Measurements from ENCODE around the gene CXCL17.
"Not testable (repeated sequence)": the region's sequence is repeated elsewhere in the genome, so short reads cannot be mapped to it uniquely, and the experiment has no call there.

The CXCL17 gene

DNA sequence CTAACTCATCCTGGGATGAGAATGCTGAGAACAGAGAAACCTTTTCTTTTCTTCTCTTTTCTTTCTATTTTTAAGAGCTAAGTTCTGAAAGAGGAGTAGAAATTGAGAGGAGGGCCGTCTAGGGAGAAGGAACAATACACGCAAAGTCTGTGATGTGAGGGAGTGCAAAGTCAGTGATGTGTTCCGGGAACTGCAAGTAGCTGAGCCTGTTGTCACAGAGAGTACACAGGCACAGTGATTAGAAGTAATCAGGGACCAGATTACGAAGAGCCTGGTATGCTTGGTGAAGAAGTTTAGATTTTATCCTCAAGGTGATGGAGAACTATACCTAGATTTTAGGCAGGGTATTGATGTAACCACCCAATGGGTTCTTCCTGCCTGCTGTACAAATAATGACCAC is 32.0 kb upstream of the CXCL17 start:
- FAIRE-seq = no peak
- no peak for TF ChIP-seq TAF1 (IDR thresholded peaks at IDR 0.05; ENCODE audit: borderline replicate concordance, low read depth, low read length)
- DNase-seq (ENCODE audit: insufficient read length) = no peak

DNA sequence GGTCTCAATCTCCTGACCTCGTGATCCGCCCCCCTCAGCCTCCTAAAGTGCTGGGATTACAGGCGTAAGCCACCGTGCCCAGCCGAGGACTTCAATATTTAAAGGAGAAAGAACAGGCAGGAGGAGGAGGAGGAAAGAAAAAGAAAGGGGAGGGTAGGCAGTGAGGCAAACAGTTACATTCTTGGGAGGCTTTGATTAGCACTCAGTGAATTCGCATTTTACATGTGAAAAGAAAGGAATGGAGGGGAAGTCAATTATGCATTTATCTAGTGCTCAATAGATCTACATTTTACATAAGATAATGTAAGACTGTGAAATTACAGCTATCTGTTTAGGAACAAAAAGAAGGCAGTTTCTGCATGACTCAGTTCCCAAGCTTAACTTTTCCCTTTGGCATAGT is 30.9 kb upstream of the CXCL17 start:
- FAIRE-seq (no peak), DNase-seq (ENCODE audit: insufficient read length) (no peak)
- TF ChIP-seq POLR2A (IDR thresholded peaks at IDR 0.05; ENCODE audit: low read depth, low read length) = no peak
- TF ChIP-seq TAF1 (IDR thresholded peaks at IDR 0.05; ENCODE audit: borderline replicate concordance, low read depth, low read length) = no peak
- no peak for TF ChIP-seq POLR2AphosphoS5 (IDR thresholded peaks at IDR 0.05; ENCODE audit: low read depth, low read length)

DNA sequence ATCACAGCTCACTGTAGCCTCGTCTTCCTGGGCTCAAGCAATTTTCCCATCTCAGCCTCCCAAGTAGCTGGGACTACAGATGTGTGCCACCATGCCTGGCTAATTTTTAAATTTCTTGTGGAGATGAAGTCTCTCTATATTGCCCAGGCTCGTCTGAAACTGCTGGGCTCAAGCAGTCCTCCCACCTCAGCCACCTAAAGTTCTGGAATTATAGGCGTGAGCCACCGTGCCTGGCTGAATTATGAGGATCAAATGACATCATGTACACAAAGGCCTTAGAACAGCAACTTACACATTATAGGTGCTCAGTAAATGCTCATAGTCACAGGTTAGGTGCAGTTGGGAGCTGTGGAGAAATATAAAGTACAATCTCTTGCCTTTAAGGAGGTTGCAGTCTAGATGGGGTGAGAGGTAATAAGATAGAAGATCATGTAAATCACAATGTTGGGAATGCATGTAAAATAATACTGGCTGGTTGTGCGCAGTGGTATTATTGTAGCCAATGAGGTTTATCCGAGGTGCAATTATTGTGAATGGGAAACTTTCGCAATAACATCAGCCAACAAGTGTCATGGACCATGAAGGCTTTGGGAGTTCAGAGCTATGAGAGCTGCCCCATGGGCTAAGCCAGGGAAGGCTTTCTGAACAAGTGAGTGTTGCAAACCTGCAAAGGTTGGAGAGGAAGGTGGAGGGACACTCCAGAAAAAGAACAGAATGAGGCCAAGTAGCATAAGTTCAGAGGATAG is 29.8 kb upstream of the CXCL17 start:
- DNase-seq (ENCODE audit: insufficient read length) (no peak), FAIRE-seq (no peak)
- TF ChIP-seq POLR2A (IDR thresholded peaks at IDR 0.05; ENCODE audit: low read depth, low read length) (no peak), TAF1 (IDR thresholded peaks at IDR 0.05; ENCODE audit: borderline replicate concordance, low read depth, low read length) (no peak), POLR2AphosphoS5 (IDR thresholded peaks at IDR 0.05; ENCODE audit: low read depth, low read length) (no peak)

DNA sequence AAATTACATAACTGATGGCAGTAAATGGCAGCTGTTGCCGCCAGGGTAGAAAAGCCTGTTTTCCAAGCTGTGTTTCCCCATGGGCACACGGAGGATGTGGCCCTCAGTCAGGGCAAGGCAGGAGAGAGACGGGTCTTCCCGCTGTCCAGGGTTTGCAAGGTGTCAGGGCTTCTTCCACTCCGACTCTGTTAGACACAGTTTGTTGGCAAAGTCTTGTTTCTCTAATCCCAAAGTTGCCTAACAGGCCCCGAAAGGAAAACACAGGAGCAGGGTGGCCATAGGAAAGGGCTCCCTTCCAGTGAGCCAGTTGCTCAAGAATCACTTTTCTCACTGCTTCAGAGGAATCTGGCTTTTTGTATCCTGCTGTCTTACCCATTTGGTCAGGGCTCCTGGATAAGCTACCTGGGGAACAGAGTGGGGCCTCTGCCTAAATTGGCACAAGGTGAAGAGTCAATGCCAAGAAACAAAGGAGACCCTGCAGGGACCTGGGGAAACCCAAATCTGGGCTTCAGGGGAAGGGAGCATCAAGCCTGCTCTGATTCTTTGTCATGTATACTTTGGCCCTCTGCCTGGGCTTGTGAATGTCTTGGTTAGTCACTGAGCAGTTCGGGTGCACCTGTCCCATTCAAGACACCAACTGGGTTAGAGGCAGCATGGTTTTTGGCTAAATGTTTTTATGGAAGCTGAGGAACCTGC is 29.0 kb upstream of the CXCL17 start:
- TF ChIP-seq POLR2A (IDR thresholded peaks at IDR 0.05; ENCODE audit: low read depth, low read length) (no peak), TAF1 (IDR thresholded peaks at IDR 0.05; ENCODE audit: borderline replicate concordance, low read depth, low read length) (no peak), POLR2AphosphoS5 (IDR thresholded peaks at IDR 0.05; ENCODE audit: low read depth, low read length) (no peak)
- FAIRE-seq (no peak), DNase-seq (ENCODE audit: insufficient read length) (no peak)

DNA sequence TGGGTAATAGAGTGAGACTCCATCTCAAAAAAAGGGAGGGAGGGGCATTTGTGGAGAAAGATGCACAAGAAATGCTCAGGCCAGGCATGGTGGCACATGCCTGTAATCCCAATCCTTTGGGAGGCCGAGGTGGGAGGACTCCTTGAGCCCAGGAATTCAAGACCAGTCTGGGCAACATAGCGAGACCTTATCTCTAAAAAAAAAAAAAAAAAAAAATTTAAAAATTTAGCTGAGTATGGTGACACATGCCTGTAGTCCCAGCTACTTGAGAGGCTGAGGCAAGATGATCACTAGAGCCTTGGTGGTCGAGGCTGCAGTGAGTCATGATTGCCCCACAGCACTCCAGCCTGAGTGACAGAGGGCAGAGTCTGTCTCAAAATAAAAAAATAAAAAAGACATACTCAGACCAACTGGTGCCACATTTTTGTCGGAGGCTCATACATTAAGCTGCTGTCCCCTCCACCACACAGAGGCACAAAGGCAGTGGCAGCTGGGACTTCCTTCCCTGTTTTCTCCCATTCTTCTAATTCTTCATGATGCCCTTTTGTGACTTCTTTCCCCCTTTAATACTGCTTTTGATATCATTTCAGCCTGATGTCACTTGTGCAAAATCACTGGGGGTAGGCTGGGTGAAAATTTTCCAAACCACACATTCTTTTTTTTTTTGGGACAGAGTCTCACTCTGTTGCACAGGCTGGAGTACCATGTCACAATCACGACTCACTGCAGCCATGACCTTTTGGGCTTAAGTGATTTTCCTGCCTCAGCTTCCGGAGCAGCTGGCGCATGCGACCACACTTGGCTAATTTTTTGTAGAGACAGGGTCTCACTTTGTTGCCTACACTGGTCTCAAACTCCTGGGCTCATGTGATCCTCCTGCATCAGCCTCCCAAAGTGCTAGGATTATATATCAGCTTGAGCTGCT is 26.8 kb upstream of the CXCL17 start:
- DNase-seq (ENCODE audit: insufficient read length) = no peak
- no peak for FAIRE-seq
- TF ChIP-seq POLR2AphosphoS5 (IDR thresholded peaks at IDR 0.05; ENCODE audit: low read depth, low read length) = no peak
- TF ChIP-seq TAF1 (IDR thresholded peaks at IDR 0.05; ENCODE audit: borderline replicate concordance, low read depth, low read length) = no peak
- TF ChIP-seq POLR2A (IDR thresholded peaks at IDR 0.05; ENCODE audit: low read depth, low read length) = no peak

DNA sequence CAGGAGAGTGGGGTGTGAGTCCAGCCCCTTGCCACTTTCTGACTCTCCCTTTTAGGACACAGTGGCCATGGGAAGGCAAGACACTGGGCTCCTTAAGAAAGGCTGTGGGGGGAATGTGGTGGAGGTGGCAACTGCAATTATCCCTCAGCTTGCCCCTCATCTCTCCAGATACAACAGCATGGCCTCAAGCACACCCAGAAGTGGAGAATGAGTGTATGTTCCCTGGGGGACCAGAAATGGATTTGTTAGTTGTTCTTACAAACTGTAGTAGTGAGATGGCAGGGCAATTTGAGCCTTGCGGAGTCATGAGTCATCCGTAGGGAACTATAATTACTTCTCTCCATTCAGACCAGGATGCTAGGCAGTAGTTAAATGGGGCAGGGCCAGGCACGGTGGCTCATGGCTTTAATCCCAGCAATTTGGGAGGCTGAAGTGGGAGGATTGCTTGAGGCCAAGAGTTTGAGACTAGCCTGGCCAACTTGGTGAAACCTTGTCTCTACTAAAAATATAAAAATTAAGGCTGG is 25.6 kb upstream of the CXCL17 start:
- TF ChIP-seq POLR2AphosphoS5 (IDR thresholded peaks at IDR 0.05; ENCODE audit: low read depth, low read length) (no peak), TAF1 (IDR thresholded peaks at IDR 0.05; ENCODE audit: borderline replicate concordance, low read depth, low read length) (no peak), POLR2A (IDR thresholded peaks at IDR 0.05; ENCODE audit: low read depth, low read length) (no peak)
- FAIRE-seq (no peak), DNase-seq (ENCODE audit: insufficient read length) (no peak)

DNA sequence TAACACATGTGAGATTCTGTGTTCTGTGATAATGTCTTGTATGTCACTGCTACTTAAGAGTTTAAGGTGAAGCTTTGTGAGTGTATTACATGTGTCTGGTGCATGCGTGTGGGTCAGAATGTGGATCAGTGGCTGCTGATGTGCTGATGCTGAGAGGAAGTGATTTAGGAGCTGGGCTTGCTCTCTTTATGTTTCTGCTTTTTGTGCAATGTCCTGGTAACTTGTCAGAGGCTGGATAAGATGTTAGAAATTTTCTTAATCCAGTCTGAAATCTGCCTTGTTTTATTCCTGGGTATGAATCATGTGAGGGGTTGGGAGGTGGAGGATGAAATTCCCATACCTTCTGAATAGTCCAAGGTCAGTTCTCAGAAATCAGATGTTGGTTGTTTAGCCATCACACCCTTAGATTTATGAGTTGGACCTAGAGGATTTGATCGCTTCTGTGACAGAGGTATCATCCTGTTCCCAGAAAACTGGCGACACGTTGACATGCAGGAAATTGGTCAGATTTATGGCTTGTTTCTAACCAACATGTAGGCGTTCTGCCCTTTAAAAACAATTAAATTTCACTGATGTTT is 24.5 kb upstream of the CXCL17 start:
- FAIRE-seq (no peak), DNase-seq (ENCODE audit: insufficient read length) (peak; percentile 13)
- TF ChIP-seq POLR2AphosphoS5 (IDR thresholded peaks at IDR 0.05; ENCODE audit: low read depth, low read length) (no peak), POLR2A (IDR thresholded peaks at IDR 0.05; ENCODE audit: low read depth, low read length) (no peak), TAF1 (IDR thresholded peaks at IDR 0.05; ENCODE audit: borderline replicate concordance, low read depth, low read length) (no peak)

DNA sequence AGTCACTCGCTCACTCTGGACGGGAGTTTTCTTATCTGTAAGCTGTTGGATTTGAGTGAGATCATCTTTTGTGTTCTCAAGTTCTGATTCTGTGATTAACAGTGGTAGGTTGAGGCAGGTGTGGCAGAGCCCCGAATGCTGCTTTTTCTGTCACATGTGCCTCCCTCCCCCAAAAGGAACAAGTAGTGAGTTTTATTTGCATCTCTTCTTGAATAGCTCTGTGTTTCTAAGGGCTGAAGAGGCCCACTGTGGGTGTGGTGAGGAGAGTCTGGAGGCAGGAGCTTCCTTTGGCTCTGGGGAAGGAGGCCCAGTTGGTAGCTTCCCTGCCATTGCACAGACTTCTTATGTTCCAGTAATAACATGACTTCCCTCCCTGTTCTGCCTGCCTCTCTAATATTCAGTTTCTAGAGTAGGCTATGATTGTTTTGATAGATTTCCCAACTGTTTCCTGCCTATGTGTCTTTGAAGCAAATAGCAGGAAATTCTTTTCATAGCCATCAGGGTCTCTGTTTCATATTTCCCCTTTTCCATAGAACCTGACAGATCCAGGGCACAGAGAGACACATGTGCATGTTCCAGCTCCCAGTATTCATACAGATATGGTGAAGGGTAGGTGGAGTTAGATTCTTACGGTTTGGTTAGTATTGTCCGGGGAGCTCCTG is 23.9 kb upstream of the CXCL17 start:
- TF ChIP-seq TAF1 (IDR thresholded peaks at IDR 0.05; ENCODE audit: borderline replicate concordance, low read depth, low read length) = no peak
- no peak for TF ChIP-seq POLR2AphosphoS5 (IDR thresholded peaks at IDR 0.05; ENCODE audit: low read depth, low read length)
- no peak for TF ChIP-seq POLR2A (IDR thresholded peaks at IDR 0.05; ENCODE audit: low read depth, low read length)
- FAIRE-seq (peak; percentile 92), DNase-seq (ENCODE audit: insufficient read length) (peak; percentile 31)

DNA sequence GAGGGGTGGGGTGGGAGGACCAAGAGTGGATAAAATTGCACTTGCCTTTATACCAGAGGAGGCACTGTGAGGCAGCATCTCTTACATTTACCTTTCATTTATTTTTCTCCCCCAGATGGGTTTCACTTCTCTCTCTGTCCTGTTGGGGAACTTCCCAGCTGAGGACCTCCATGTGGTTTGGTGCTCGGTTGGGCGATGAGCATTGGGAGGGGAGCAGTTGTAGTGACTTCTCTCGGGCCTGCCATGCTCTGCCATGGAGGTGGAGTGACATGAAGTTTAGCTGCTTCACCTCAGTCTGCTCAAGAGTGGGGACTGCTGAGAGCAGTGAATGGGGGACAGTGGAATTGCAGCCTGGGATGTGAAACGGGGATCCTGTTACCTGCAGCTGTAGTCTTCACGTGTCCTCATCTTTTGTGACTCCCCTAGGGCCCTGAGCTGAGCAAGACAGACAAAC is 23.1 kb upstream of the CXCL17 start:
- FAIRE-seq = peak; percentile 98
- DNase-seq (ENCODE audit: insufficient read length) = peak; percentile 58
- peak; percentile 47; the same call in 1 of the 2 replicates for TF ChIP-seq POLR2A (IDR thresholded peaks at IDR 0.05; ENCODE audit: low read depth, low read length)
- TF ChIP-seq TAF1 (IDR thresholded peaks at IDR 0.05; ENCODE audit: borderline replicate concordance, low read depth, low read length) = no peak

DNA sequence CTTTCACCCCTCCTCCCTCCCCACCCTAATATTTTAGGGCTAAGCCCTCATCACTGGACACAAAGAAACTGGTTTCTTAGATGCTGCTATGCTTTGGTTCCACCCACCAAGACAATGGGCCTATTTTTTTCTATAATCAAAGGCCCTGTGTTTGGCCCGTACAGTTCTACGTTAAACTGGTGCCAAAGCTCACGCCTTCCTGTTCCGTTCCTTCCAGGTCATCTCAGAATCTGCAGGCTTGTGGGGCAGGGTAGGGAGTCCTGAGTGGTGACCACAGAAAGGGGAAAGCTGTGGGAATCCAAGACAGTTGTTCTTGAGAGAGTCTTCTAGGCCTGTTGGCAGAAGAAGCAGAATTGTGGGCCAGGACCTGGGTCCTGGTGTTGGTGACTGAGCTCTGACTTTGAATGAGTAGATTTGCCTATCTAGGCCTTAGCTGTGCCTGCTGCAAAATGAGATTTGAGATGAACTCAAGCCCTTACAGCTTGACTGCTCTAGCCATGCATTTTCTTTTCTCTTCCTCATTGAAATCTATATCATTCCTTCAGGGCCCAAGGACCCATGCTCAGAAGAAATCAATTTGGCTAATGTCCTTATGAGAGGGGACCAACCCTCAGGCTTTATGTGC is 19.1 kb upstream of the CXCL17 start:
- no peak for TF ChIP-seq POLR2A (IDR thresholded peaks at IDR 0.05; ENCODE audit: low read depth, low read length)
- no peak for TF ChIP-seq POLR2AphosphoS5 (IDR thresholded peaks at IDR 0.05; ENCODE audit: low read depth, low read length)
- TF ChIP-seq TAF1 (IDR thresholded peaks at IDR 0.05; ENCODE audit: borderline replicate concordance, low read depth, low read length) = no peak
- FAIRE-seq (no peak), DNase-seq (ENCODE audit: insufficient read length) (no peak)

DNA sequence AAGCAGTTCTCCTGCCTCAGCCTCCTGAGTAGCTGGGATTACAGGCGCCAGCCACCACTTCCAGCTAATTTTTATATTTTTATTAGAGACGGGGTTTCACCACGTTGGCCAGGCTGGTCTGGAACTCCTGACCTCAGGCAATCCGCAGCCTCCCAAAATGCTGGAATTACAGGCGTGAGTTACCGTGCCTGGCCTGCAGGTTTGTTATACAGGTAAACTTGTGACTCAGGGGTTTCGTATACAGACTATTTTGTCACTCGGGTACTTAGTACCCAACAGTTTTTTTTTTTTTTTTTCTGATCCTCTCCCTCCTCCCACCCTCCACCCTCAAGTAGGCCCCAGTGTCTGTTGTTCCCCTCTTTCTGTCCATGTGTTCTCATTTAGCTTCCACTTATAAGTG is 18.5 kb upstream of the CXCL17 start:
- DNase-seq (ENCODE audit: insufficient read length); FAIRE-seq: not testable (repeated sequence)

All from GM12892 (cell line).